Daoy (cell line): ENCODE data around the gene OPTC. TPM values are rescaled to one million over a fixed set of nuclear protein-coding genes. Genes with fewer than 3 reads are reported as not detected.

ENCODE experiments used
- DNase-seq: peaks from one replicate; pipeline ENCODE4 v3.0.0-alpha.2; 2015; ENCODE audit warnings: low read depth
- total RNA-seq: library from RNA; depleted of rRNA; stranded (reverse); fragments of >200 nt; shearing (Covaris generic); gene quantifications from 2 replicates; pipeline ENCODE4 v1.2.3, GENCODE V29; 2014

Gene OPTC
- total RNA-seq, 1 experiment from 2014 or later: not detected

DNA sequence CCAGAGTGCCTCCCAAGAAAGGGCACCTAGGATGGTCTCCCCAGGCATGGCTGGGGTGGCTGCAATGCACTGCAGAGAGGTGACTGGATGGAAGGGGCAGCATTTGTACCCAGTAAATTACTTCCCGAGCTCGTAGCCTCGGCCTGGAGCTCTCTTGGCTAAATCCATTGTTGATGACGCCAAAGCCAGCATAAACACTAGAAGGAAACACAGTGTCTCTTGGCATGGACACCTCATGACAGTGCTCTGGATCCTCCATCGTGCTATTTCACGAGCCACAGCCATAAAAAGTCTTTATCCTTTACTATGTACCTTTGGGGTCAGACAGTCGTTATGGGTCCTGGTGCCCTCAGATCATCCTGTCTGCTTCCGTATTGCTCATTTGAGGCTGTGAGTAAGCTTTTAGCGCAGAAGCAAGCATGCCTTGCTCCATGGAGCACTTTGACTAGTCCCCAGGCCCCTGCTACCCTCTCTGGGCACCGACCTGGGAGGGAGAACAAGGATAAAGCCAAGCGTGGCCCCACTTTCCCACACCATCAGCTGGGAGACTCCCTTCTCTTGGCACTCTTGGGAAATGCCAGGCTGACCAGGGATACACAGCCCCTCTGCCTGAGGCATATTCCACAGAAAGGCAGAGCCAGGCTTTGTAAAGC, 28.7 kb upstream of the OPTC start:
- DNase-seq: no peak

DNA sequence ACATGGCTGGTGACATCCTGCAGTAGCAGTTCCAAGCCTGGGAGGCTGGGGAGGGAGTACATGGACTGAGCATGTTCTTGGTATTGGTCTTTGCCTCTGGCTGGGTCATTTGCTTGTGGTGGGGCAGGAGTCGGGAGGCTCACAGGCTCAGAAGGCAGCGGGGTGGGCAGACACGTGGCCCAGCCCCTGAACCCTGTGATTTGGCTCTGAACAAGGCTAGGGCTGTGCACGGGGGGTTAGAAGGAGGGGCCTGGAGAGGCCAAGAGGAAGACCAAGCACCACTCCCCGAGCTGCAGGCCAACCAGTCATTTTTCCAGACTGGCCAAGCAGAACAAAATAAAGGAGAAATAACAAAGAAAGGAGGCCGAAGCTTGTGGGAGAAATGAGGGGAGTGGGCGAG, 28.0 kb upstream of the OPTC start:
- no peak for DNase-seq

DNA sequence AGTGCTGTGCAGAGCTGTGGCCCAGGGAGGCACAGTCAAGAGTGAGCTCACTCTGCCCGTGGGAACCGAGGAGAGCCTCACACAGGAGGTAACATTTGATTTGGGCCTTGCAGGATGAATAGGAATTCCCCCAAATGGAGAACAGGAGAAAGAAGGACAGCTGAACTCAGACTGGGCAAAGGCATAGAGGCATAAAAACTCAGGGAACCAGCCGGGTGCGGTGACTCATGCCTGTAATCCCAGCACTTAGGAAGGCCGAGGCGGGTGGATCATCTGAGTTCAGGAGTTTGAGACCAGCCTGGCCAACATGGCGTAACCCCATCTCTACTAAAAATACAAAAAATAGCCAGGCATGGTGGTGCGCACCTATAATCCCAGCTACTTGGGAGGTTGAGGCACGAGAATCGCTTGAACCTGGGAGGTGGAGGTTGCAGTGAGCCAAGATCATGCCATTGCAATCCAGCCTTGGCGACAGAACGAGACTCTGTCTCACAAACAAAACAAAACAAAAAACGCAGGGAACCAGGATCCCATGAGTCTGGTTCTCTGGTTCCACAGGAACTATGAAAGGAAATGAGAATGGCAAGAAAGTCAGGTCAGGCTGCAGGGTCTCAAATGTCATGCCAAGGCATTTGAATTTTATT, 26.9 kb upstream of the OPTC start:
- DNase-seq: peak; percentile 68

DNA sequence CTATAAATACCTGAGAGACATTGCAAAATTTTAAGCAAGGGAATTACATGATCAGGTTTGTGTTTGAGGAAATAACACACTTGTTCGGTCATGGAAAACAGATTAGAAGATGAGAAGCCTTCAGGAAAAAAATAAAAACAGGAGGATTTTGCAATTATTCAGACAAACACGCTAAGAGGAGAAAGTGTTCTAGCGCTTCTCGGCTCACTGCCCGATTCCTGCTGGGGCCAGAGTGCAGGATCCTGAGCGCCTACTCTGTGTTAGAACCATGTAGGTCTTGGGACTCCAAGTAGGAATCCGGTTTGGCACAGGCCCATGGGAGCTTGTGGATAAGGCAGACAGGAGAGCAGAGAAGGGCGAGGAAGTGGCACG, 26.4 kb upstream of the OPTC start:
- no peak for DNase-seq

DNA sequence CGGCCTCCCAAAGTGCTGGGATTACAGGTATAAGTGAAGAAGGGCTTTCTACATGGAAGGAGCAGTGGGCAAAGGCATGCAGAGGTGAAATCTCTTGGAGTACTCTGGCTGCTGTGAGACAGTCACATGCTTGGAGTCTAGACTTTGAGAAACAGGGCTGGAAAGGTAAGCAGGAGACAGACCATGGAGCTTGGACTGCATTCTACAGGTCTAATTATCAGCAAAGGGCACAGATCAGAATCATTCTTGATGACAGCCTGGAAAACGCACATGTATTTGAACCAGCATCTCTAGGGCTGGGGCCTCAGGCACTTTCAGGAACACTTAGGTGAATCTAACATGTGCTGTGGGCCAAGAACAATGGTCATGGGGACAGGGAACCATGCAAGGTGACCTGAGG, 25.6 kb upstream of the OPTC start:
- DNase-seq: no peak

DNA sequence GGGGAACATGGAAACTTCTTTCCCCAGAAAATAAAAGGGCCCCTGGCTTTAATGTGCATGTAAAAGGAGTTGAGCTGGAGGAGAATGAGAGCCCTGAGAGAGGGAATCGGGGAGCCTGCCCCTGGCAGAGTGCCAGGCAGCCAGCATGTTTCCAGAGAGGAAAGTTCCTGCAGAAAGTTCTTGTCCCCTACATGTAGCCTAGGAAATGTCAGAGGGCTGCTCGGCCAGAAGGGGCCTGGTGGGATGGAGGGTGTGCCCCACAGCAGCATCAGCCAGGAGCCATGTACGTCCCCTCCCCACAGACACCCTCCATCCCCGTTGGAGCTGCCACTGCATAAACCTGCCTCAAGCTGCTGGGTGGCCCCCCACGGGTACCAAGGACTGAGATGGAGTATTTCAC, 23.7 kb upstream of the OPTC start:
- no peak for DNase-seq

DNA sequence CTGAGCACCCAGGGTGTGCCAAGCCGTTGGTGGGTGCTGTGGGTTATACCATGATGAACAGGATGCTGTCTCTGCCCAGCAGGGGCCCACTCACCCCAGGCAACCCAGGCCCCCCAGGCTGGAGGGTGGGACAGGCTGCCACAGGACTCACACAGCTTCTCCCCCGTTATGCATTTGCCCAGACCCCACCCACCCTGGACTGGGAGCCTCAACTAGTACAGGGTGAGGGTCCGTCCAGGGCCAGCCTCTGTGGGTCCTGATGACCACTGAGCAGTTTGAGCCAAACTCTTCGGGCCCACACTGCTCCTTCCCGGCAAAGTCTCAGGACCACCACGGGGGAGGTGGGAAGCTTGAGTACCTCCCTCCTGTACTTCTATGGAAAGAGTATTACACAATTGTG, 22.1 kb upstream of the OPTC start:
- no peak for DNase-seq

DNA sequence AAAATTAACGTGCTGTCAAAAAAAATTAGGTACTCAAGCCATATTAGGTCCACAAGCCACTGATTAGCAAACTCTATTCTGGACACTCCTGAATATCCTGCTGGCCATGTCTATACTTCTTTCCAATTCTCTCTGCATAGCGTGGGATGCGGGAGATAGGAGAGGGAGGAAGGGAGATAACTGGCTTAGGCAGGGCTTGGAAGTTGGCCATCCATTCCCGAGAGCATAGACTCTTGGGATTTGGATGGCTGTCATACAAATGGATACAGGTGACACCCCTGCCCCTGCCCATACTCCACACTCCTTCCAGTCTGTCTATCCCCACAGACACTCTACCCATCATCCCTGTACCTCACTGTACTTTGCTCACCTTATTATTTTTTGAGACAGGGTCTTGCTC, 20.7 kb upstream of the OPTC start:
- DNase-seq: no peak

DNA sequence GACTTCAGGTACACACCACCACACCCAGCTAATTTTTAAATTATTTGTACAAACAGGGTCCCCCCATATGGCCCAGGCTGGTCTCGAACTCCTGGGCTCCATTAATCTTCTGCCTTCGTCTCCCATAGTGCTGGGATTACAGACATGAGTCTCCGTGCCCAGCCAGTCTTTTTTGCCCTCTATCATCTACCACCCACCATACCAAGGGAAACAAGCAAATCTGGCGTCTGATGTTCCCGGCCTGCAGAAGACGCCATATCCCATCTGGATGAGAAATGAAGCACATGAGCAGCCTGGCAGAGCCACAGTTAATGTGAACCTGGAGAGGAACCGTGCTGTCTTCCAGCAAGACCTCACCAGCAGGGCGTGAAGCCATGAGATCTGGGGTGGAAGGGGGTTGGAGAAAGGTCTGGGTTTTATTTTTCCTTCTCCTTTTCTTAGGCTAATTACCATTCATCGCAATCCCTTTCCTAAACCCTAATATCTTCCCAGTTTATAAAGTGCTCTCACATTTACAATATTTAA, 20.1 kb upstream of the OPTC start:
- no peak for DNase-seq

DNA sequence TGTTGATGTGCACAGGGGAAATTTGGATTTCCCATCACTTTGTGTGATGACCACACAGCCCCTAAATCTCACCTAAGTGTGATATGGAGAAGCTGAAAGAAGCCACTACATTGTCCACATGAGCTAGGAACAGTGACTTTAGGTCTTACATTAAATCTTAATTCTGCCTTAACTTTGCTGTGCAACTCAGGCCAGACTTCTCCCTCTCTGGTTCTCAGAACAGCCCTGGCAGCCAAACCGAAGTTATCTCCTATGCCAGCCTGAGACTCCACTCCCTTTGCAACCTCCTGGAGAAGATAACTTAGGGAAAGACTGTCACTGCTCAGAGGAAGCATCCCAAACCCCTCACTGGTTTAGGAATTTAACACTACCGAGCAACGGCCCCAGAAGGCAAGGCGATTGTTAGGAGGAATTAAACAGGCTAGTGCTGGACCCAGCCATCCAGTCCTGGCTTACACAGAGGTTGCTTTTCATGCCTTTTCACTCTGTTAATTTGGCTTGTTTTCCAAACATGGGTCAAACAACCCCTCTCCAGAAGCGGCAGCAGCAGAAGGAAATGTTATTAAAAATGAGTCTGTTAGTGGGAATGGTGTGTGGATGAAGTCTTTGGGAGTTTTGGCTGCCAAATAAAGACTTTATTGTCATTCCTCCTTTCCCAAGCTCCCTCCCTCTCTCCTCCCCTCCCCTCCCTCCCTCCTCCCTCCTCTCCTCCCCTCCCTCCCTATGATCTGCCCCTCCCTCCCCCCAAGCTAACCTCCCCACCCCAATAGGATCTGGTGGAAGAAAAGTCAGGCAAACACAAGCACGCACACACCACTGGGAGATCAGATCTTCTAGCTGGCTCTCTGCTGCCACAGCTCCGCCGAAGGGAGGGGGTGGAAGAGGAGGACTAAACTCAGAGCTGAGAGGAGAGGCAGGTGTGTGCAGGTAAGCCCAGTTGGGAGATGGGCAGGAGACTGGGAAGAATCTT, 18.7 kb upstream of the OPTC start, which contains the start of gene PRELP:
Gene PRELP (plus strand): TSS at position 795 of the 970 bp plus-strand sequence. CDS start 7,379 bp downstream, outside the sequence.
- DNase-seq: no peak

DNA sequence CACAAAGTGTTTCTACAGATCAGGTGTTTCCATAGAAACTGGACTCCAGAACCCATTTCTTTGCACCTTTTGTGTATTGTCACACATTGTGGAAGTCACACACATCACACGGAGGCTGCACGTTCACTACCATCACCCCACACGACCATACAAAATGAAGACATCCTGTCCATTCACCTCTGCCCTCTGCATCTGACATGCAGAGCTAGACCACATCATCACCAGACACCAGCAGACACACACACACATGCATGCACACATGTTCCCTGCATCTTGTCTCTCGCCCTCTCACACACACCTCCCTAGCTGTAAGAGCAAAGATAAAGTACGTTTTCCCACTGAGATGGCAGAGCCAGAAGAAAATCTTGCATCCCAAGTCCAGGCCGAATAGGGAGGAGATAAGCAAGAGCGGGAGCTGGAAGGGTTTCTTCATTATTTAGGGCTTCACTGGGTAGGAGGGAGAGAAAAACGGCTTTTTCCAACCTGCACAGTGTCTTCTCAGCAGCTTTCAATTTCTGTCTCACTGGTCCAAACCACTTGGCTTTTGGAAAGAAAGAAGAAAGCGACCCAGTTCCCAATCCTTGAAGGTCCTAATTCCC, 17.6 kb upstream of the OPTC start:
- DNase-seq: no peak

DNA sequence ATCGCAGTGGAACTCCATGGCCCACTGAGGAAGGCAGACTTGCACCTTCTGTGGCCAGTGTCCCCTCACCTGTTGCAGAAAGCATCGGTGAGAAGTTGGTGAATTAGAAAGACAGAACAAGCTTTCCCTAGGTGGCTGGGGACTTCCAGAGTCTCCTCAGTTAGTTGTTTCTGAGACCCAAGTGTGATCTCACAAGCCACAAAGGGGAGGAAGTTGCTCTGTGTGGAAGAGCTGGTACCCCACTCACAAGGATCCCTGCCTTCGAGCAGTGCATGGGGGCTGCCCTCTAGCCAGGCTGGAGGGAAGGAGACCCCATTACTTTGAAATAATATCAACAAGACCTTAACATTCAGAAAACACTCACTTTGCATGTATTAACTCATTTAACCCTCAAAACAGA, 16.2 kb upstream of the OPTC start:
- no peak for DNase-seq

DNA sequence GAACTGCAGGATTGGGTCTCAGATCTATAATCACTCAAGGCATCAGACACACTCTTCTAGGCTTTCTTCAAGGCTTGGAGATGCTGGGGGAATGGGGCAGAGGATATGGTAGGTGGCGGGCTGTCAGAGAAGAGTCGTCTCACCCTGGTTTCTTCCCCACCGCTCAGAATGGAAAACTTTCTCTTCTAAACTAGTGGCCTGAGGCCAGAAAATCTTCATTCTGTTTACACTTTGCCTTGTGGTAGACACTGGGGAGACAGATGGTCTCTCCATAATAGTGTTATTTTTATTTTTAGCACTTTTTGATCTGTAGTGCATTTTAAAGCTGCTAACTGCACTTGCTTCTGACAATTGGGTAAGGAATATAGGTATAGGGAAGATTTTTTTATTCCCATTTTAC, 15.7 kb upstream of the OPTC start:
- DNase-seq: no peak

DNA sequence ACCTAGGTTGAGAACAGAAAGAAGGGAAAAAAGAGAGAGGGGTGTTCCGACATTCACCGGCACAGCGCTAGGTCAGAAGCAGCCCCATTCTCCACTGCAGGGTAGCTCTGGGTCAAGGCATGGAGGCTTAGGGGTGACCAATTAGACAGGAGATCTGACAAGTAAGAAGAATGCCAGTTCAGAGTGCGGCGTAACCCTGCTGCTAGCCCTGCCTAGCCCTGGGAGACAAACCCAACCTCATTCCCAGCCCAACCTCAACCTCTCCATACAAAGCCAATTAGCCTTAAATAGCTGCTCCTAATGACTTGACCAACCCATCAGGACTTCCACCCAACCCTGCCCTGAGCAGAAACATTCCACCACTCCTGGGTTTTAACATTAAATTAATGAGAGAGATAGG, 15.0 kb upstream of the OPTC start:
- DNase-seq: no peak

DNA sequence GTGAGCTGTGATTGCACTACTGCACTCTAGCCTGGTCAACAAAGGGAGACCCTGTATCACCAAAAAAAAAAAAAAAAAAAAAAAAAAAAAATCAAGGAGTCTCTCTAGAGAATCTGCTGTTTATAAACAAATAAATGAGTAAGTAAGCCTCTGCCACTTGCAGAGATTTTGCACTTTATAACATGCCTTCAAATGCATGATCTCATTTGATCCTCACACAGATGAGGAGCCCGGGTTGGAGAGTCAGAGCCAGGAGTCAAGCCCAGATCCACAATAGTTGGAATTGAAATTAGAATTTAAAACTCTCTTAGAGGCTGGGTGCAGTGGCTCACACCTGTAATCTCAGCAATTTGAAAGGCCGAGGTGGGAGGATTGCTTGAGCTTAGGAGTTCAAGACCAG, 14.3 kb upstream of the OPTC start:
- DNase-seq: no peak

DNA sequence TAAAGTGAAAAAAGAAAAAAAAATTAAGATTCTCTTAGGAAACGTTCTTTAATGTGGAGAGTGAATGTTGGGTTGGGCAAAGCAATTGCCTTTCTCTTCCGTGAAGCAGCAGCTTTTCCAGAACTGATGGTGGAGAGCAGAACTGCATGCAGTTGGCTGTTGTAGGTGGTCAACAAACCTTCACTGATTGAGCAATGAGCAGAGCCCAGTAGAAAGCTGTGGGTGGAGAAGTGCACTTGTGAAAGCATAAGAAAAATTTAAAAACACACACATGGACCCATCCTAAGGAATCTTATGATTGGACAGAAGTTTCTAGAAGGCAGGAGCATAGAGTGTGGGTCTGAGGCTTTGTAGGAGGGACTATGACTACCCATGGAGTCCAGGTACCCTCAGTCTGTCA, 13.9 kb upstream of the OPTC start:
- DNase-seq: no peak

DNA sequence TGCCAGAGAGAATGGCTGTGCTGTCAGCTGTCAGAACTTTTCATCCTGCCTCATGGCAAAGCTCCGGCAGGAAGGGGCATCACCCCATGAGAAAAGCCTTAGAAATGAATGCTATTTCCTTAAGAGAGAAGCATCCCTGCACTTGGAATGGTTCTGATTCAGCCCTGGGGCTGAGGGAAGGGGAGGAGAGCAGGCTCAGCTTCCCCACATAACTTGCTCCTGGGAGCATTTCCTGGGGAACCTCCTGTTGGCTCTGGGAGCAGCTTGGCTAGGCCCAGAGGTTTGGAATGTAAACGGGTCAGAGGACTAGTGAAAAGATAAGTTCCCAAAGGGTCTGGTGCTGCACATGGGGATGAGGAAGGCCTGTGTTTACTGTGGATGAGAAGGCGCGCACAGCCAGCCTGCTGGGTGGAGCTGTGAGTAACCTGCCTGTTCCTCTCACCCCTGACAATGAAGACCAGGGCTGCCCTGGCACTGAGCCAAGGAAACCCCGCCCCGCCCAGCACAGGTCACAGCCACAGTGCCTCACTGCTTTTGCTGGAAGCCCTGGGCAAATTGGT, 13.3 kb upstream of the OPTC start:
- peak; percentile 87 for DNase-seq

DNA sequence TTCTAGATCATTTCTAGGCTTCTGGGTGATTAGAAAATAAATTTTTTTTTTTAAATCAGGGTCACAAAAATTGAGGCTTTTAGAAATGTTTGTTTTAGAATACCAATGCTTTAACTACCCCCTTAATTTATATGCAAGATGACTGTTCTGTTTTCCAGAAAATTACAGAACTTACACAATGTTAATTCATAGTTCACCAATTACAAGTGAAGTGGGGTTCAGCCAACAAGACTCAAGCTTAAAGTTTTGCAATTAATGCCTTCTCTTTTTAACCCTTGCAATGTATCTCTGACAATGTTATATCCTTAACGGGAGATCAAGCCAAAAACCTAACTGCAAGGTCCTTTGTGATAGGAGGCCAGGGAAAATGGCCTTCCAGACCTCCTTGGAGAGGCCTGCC, 12.8 kb upstream of the OPTC start:
- no peak for DNase-seq

DNA sequence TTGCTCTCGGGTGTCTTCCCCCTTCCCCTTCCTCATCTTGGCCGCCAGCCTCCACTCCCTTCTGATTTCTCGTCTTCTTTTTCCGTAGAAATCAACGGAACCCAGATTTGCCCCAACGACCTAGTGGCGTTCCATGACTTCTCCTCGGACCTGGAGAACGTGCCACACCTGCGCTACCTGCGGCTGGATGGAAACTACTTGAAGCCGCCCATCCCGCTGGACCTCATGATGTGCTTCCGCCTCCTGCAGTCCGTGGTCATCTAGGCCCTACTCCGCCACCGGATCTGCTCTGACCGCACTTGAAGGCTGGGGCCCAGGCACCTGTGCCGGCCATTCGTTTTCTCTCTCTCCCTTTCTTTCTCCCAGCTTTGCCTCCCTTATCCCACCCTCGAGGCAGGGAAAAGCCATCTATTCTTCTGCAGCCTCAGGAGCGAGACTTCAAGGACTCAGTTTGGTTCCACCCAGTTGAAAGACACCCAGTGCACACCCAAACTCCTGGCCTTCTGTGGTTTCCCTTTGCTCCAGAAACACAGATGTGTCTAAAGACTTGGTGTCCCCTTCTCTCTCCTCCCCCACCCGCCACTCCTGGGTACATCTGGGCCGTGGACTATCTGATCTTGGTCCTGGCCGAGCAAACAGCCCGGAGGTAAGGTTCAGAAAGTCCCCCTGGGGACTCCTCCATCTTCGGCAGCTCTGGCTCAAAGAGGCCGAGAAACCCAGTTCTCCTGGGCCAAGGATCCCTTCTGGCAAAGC, 7.2 kb upstream of the OPTC start:
- no peak for DNase-seq

DNA sequence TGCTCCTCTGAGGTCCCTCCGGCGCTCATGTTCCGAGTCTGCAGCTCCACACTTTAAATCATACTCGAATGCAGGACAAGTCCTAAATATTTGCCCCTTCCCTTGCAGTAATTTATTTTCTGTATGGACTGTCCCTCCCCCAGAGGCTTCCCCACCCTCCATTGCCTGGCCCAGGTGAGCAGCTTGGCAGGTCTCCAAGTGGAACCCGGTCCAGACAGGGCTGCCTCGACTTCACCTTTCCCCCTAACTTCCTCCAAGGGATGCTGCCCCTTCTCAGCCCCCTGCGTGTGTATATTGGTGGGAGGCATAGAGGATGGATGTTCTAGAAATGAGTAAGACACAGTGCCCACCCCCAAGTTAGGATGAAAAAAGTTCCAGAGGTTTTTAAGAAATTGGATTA, 5.4 kb upstream of the OPTC start:
- no peak for DNase-seq

DNA sequence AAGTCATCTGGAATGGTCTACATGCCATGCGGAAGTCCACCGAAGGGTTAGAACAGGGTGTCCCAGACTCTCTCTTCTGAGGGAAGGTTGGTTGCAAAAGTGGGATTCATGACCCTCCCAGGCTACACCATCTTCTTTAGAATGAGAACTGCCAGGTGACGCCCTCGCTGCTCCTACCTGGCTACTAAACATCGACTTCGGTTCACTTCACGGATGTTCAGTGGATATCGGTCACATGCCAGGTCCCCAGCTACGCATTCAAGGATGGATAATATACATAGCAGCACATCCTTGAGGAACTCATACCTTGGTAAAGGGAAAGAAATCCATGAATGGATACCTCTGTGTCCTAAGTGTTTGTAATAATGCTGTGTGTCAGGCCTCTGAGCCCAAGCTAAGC, 3.3 kb upstream of the OPTC start:
- DNase-seq: no peak
